Stomach (tissue), 9 donors: ENCODE measurements around the gene HLCS. TPM values are rescaled to one million over a fixed set of nuclear protein-coding genes. Genes with fewer than 3 reads are reported as not detected.
"Not testable (repeated sequence)": the region's sequence is repeated elsewhere in the genome, so short reads cannot be mapped to it uniquely, and the experiment has no call there.

ENCODE experiments used
- DNase-seq, 2 donors: peaks; one replicate each; pipeline versions ENCODE4 v3.0.0 to v3.0.0-alpha.2; 2013 to 2019
- H3K27ac ChIP-seq, 5 donors: fragments of 200-600 bp in 4 of 5; sonication (generic) in 4 of 5; one replicate each; pipeline ENCODE4 v1.5.1; 2013 to 2019; ENCODE audit warnings: mild to moderate bottlenecking in 1 of 5, moderate library complexity in 1 of 5
- H3K27me3 ChIP-seq, 3 donors: fragments of 200-600 bp; sonication (generic); one replicate each; pipeline ENCODE4 v1.5.1; 2017 to 2019; ENCODE audit warnings: mixed run types in 1 of 3
- H3K36me3 ChIP-seq, 4 donors: fragments of 200-600 bp; sonication (generic); 1 replicate in 3 of 4; 2 replicates in 1 of 4; pipeline ENCODE4 v1.5.1; 2016 to 2019
- H3K4me1 ChIP-seq, 4 donors: fragments of 200-600 bp; sonication (generic); one replicate each; pipeline ENCODE4 v1.5.1; 2016 to 2019
- H3K4me3 ChIP-seq, 4 donors: fragments of 200-600 bp; sonication (generic) in 3 of 4; one replicate each; pipeline ENCODE4 v1.5.1; 2016 to 2019; ENCODE audit warnings: mild to moderate bottlenecking in 1 of 4
- H3K9me3 ChIP-seq, 4 donors: fragments of 200-600 bp; sonication (generic); one replicate each; pipeline ENCODE4 v1.5.1; 2016 to 2019
- EP300 ChIP-seq: sonication (generic); formaldehyde crosslinking; IDR thresholded peaks from one replicate; pipeline ENCODE4 v1.6.1; 2017; ENCODE audit warnings: antibody characterized with exemption
- POLR2A ChIP-seq, 4 donors: fragments of 450-650 bp; IDR thresholded peaks; one replicate each; pipeline ENCODE4 v1.6.1; 2016; ENCODE audit warnings: antibody characterized with exemption in 4 of 4, control low read depth in 2 of 4, mild to moderate bottlenecking in 1 of 4, moderate library complexity in 1 of 4
- POLR2AphosphoS5 ChIP-seq, 3 donors: sonication (generic); formaldehyde crosslinking; IDR thresholded peaks; one replicate each; pipeline ENCODE4 v1.6.1; 2016; ENCODE audit warnings: antibody characterized with exemption in 3 of 3
- WGBS, 5 donors: extraction: QIAGEN DNeasy Blood & Tissue Kit in 3 of 5; methylation state at CpG; one replicate each; pipeline versions ENCODE4 v1.1.5 to v1.1.7; 2013 to 2018; 5-methylcytosine and 5-hydroxymethylcytosine counted together
- intact Hi-C: fragments of 100-400 bp; cut with DNase I; formaldehyde crosslinking; loops from one replicate; pipeline ENCODE4 v1.15.1; 2023; ENCODE audit warnings: low total_unique reads
- polyA plus RNA-seq, 3 donors: library from polyadenylated mRNA; stranded (reverse); fragments of 200-250 nt; gene quantifications; one replicate each; pipeline ENCODE4 v1.2.3, GENCODE V29; 2013
- total RNA-seq, 5 donors: library from RNA; depleted of rRNA; stranded (reverse); fragments of >200 nt; gene quantifications; one replicate each; pipeline versions ENCODE4 v1.1.0 to v1.2.3, GENCODE V29; 2014 to 2016
- TF ChIP-seq, protein P1 (sequence below), 7 experiments: fragments of 450-650 bp in 4 of 7; fragments of 200-600 bp in 3 of 7; sonication (generic) in 3 of 7; IDR thresholded peaks; one replicate each; pipeline ENCODE4 v1.5.1; 2016 to 2019; ENCODE audit warnings: antibody characterized with exemption in 7 of 7, control low read depth in 2 of 7, mild to moderate bottlenecking in 1 of 7
- donor health status: healthy with polysubstance abuse.
- donor health status: Bipolar disorder and iron deficiency.
- donor health status: healthy.

Gene HLCS
- total and polyA plus RNA-seq, 8 donors: 2.3 to 35.1 (median 13.9) TPM

DNA sequence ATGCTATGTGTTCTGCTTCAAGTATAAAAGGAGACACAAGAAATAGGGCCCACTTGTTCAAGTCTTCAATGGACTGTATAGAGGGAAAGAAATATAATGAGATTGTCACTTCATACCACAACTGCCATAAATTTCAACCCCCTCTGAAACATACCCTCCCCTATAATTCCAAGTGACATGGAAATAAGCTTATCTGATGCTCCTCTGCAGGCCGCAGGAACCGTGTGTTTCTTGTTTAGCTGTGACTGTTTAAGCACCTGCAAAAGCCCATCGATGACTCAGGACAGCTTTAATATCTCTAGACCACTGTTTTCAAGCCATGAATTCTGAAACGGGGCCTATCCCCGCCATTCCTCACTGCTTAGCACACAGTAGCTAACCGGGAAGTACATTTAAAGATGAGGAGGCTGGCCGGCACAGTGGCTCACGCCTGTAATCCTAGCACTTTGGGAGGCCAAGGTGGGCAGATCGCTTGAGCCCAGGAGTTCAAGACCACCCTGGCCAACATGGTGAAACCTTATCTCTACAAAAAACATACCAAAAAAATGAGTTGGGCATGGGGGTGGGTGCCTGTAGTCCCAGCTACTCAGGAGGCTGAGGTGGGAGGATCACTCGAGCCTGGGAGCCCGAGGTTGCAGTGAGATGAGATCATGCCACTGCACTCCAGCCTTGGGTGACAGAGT is 4.2 kb downstream of the HLCS start:
- peaks cover 4 to 25% (median 17%) of the 10 kb centered on the region in 4 donors for H3K4me1 ChIP-seq
- H3K9me3 ChIP-seq: no peaks in the 10 kb centered on the region
- WGBS, 5 donors: 86 to 90% (median 87%) methylated on average over 11 of the region's 11 CpGs
- no peak overlapping the region for H3K4me3 ChIP-seq
- peaks cover 0 to 38% (median 26%) of the 10 kb centered on the region in 4 donors for H3K36me3 ChIP-seq
- no peak overlapping the region for H3K27ac ChIP-seq
- intact Hi-C loops: no loop called here
- H3K27me3 ChIP-seq: no peaks in the 10 kb centered on the region
- DNase-seq: no peak
- TF ChIP-seq EP300: no peak
- TF ChIP-seq POLR2A (IDR thresholded peaks at IDR 0.05): no peak
- no peak for TF ChIP-seq POLR2AphosphoS5 (IDR thresholded peaks at IDR 0.05)
- TF ChIP-seq, protein P1, sequence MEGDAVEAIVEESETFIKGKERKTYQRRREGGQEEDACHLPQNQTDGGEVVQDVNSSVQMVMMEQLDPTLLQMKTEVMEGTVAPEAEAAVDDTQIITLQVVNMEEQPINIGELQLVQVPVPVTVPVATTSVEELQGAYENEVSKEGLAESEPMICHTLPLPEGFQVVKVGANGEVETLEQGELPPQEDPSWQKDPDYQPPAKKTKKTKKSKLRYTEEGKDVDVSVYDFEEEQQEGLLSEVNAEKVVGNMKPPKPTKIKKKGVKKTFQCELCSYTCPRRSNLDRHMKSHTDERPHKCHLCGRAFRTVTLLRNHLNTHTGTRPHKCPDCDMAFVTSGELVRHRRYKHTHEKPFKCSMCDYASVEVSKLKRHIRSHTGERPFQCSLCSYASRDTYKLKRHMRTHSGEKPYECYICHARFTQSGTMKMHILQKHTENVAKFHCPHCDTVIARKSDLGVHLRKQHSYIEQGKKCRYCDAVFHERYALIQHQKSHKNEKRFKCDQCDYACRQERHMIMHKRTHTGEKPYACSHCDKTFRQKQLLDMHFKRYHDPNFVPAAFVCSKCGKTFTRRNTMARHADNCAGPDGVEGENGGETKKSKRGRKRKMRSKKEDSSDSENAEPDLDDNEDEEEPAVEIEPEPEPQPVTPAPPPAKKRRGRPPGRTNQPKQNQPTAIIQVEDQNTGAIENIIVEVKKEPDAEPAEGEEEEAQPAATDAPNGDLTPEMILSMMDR (IDR thresholded peaks at IDR 0.05): no peak

DNA sequence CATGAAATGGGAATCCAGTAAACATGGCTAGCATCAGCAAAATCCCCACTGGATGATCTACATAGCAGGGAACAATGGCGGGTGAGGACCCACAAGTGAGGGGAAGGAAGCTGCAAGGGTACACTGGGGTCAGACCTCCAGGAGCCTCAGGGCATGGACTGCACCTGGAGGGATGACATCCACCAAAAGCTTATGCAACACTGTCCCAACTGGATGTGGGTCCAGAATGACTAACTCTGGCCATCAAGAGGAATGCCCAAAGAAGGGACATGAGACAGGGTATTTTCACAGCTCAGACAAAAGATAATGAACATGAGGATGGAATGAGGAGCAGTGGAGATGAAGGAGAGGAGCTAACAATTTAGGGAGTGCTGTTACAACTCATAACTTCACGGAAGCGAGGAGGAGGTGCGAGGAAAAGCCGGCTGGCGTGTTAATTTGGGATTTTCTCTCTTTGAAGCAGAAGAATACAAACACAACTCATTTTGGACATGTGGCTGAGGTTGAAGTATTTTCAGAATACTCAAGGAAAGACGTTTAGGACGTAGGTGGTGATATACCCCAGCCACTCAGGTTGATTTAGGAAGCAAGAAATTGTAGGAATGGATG is 5.7 kb downstream of the HLCS start:
- DNase-seq: no peak
- H3K36me3 ChIP-seq: peaks cover 0 to 53% (median 34%) of the 10 kb centered on the region in 4 donors
- 94 to 96% (median 96%) methylated on average over 8 of the region's 8 CpGs for WGBS, 5 donors
- no peak overlapping the region for H3K27ac ChIP-seq
- TF ChIP-seq EP300 (no peak), POLR2A (IDR thresholded peaks at IDR 0.05) (no peak), POLR2AphosphoS5 (IDR thresholded peaks at IDR 0.05) (no peak)
- TF ChIP-seq, protein P1 (IDR thresholded peaks at IDR 0.05): no peak
- no peak overlapping the region for H3K4me3 ChIP-seq
- peaks cover 0 to 18% (median 10%) of the 10 kb centered on the region in 4 donors for H3K4me1 ChIP-seq
- intact Hi-C loops: no loop called here
- no peaks in the 10 kb centered on the region for H3K9me3 ChIP-seq
- no peaks in the 10 kb centered on the region for H3K27me3 ChIP-seq

DNA sequence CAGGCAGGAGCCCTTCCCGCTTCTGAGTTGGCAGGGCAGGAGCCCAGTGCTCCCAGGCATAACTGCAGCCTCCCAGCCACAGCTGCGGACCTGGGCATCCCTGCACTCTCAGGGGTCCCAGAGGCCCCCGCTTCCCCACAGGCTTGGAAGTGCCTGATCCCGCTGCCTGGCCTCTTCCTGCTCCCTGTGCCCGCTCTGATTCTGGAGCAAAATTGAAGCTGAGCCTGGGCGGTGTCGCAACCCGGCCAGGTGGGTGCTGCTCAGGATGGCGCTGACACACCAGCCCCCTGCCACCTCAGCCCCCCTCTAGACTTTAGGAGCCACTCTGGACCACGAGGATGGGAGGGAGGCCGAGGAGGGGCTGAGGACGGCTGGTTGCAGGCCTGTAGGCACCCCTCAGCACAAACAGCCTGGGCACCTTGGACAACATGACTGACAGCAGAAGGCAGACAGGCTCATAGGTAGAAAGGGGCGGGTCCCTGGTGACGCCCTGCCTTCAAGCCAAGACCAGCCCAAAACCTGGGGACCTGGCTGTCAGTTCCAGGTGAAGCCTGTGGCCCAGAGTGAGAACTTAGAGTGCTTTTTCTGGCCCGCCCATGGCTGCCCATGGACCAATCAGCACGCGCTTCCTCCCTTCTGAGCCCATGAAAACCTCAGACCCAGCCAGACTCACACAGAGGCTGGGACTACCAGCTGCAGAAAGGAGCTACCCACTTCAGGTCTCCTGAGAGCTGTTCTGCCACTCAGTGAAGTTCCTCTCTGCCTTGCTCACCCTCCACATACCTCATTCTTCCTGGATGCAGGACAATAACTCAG is 7.2 kb downstream of the HLCS start:
- no peak for DNase-seq
- H3K4me1 ChIP-seq: peaks cover 0 to 6% (median 0%) of the 10 kb centered on the region in 4 donors
- no peak overlapping the region for H3K27ac ChIP-seq
- intact Hi-C loops: no loop called here
- TF ChIP-seq POLR2A (IDR thresholded peaks at IDR 0.05) (no peak), POLR2AphosphoS5 (IDR thresholded peaks at IDR 0.05) (no peak), EP300 (no peak)
- TF ChIP-seq, protein P1 (IDR thresholded peaks at IDR 0.05): no peak
- no peak overlapping the region for H3K4me3 ChIP-seq
- no peaks in the 10 kb centered on the region for H3K9me3 ChIP-seq
- WGBS, 5 donors: 88 to 97% (median 95%) methylated on average over 4 to 17 of the region's 17 CpGs
- H3K27me3 ChIP-seq: no peaks in the 10 kb centered on the region
- peaks cover 0 to 65% (median 35%) of the 10 kb centered on the region in 4 donors for H3K36me3 ChIP-seq

DNA sequence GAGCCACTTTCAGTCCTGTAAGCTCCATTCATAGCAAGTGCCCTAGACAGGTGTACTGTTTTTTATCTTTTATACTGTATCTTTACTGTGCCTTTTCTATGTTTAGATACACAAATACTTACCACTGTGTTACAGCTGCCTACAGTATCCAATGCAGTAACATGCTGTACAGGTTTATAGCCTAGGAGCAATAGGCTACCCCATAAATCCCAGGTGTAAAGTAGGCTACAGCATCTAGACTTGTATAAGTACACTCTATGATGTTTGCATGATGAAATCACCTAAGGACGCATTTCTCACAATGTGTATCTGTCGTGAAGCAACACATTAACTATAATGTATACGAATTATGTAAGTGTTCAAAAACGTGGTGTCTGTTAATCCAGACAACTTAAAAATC is 10.7 kb downstream of the HLCS start:
- H3K36me3 ChIP-seq: peaks cover 0 to 66% (median 27%) of the 10 kb centered on the region in 4 donors
- H3K27me3 ChIP-seq: no peaks in the 10 kb centered on the region
- TF ChIP-seq, protein P1 (IDR thresholded peaks at IDR 0.05): no peak
- TF ChIP-seq POLR2A (IDR thresholded peaks at IDR 0.05): no peak
- TF ChIP-seq POLR2AphosphoS5 (IDR thresholded peaks at IDR 0.05): no peak
- TF ChIP-seq EP300: no peak
- intact Hi-C loops: no loop called here
- DNase-seq: no peak
- no peaks in the 10 kb centered on the region for H3K9me3 ChIP-seq
- 81 to 93% (median 87%) methylated on average over 4 of the region's 4 CpGs for WGBS, 5 donors
- no peaks in the 10 kb centered on the region for H3K4me1 ChIP-seq
- no peak overlapping the region for H3K27ac ChIP-seq
- H3K4me3 ChIP-seq: no peak overlapping the region

DNA sequence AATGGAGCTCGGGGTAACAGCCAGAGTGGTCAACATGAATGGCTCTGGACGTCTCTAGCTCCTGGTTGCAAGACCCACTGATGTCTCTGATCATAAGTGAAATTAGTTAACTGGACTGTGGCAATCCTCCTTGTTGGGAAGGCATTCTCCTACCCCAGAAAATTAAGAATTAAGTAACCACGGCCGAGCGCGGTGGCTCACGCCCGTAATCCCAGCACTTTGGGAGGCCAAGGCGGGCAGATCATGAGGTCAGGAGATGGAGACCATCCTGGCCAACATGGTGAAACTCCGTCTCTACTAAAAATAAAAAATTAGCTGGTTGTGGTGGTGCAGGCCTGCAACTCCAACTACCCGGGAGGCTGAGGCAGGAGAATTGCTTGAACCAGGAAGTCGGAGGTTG is 14.1 kb downstream of the HLCS start:
- H3K4me1 ChIP-seq, DNase-seq, H3K9me3 ChIP-seq, H3K27ac ChIP-seq, H3K4me3 ChIP-seq, H3K27me3 ChIP-seq, intact Hi-C loops: not testable (repeated sequence)
- 97 to 99% (median 98%) methylated on average over 12 of the region's 12 CpGs for WGBS, 5 donors
- peaks cover 10 to 60% (median 27%) of the 10 kb centered on the region in 4 donors for H3K36me3 ChIP-seq
